ENCODE data around the gene KCNQ5.

KCNQ5 gene

DNA sequence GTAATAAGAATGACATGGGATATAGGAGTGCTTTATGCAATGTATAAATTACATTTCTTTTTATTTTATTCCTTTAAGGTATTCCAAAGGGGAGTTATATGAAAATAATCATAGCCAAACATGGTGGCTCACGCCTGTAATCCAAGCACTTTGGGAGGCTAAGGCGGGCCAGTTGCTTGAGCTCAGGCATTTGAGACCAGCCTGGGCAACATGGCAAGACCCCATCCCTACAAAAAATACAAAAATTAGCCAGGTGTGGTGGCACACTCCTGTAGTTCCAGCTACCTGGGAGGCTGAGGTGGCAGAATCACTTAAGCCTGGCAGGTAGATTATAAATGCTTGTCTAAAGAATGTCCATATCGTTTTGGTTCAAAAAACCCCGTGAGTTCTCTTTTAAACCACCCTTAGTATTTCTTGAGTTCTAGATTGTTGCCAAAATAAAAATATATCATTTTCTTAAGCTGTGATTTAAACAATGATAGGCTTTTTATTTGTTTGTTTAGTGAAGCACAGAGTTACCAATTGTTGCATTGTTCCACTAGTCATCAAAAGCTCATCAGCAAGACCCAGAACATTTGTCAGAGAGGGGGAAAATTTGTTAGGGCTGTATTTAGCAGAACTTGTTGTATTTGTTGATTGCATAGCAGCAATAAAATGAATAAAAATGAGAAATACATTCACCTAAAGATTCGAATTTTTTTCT, 457.2 kb downstream of the KCNQ5 start:
- DNase-seq: no peak

DNA sequence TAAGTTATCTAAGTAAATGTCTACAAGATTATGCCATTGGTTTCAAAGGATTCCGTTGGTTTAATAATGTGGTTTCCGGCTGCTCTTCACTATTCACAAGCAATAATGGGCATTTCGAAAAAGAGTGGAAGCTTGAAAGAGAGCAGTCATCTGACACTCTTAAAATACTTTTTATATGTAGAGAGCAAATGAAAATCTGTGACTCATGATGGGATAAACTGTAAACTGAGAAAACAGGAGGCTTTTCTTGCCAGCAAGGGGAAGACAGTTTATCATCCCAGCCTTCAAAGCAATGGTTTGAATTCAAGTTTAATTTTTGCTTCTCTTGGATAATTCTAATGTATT, 457.7 kb downstream of the KCNQ5 start:
- no peak for DNase-seq

GRCh38 chr6:73079978-73080377, 458.1 kb downstream of the KCNQ5 start:
- no peak for DNase-seq

- DNase-seq: no peak
Observed at GRCh38 chr6:73081955-73082354, 460.1 kb downstream of the KCNQ5 start.

- peak; percentile 35 for DNase-seq
Observed at GRCh38 chr6:73083886-73084285, 462.0 kb downstream of the KCNQ5 start.

- DNase-seq: peak; percentile 40
Observed at GRCh38 chr6:73085443-73085871, 463.6 kb downstream of the KCNQ5 start.

GRCh38 chr6:73086726-73087125, 464.9 kb downstream of the KCNQ5 start:
- DNase-seq: peak; percentile 63

DNA sequence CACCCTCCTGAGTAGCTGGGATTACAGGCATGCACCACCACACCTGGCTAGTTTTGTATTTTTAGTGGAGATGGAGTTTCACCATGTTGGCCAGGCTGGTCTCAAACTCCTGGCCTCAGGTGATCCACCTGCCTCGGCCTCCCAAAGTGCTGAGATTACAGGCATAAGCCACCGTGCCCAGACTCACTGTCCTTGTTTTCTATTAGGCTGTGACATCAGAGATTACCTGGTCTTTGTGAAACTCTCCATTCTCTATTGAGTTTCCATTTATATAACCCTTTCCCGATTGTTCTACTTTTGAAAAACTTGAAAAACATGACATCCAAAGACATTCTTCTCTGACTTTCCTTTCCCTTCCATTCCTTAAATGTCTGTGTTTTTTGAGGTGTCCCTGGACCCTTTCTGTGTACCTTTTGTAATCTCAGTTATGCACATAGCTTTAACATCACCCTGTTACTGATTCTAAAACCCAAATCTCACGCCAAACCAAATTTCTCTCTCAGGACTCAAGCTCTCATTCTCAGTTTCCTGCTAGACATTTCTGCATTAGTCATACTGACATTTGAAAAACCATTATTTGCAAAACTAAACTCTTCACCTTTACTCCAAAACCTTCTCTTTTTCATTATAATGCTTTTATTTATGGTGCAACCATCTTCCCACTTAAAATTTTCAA, 466.4 kb downstream of the KCNQ5 start:
- DNase-seq: no peak

DNA sequence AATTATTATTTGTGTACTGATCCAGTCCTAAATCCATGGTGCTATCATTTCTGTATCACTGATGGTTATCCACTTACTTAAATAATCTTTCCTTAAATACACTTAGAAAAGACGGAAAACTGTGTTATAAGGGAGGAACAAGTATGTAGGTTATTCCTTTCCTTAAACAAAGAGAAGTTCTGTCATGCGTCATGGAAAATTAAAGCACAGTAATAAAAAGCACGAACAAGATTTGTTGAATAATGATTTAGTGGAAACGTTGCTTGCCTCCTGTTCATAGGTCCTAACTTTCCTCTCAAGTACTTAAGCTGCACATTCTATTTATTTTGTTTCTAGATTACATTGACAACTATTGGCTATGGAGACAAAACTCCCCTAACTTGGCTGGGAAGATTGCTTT, 483.1 kb downstream of the KCNQ5 start:
- DNase-seq: no peak

DNA sequence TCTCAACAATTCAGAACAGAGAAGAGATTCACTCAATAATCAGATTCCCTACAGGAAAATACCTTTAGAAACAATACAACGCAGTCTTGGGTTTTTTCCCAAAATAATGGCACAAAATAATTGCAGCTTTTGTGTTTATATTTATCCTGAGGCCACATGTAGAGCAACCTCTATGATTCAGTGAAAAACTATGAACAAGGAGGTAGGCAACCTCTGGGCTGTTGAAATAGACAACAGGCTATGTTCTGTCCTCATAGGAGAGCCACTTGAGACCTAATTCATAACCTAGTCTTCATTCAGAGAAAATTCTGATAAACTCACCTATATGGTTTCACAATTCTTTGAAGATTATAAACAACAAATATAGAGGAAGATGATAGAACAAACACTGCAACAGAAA, 485.2 kb downstream of the KCNQ5 start:
- no peak for DNase-seq

- DNase-seq: peak; percentile 20
Observed at GRCh38 chr6:73108949-73109348, 487.1 kb downstream of the KCNQ5 start.

DNA sequence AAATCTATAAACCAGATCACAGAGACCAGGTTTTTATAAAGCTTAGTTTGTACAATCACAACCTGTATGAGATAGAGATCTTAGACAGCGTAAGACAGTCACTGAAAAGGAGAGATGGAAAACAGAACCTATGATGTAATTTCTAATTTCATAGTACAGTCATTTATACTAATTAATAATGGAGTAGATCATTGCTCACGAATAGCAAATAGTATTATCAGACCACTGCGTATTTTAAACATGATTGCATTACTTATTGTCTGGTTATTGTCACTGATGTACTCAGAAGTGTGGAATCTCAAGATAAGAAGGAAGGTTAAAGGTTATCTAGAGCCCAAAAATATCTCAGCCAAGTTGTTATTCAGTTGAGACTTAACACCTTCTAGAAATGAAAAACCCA, 487.8 kb downstream of the KCNQ5 start:
- no peak for DNase-seq

DNA sequence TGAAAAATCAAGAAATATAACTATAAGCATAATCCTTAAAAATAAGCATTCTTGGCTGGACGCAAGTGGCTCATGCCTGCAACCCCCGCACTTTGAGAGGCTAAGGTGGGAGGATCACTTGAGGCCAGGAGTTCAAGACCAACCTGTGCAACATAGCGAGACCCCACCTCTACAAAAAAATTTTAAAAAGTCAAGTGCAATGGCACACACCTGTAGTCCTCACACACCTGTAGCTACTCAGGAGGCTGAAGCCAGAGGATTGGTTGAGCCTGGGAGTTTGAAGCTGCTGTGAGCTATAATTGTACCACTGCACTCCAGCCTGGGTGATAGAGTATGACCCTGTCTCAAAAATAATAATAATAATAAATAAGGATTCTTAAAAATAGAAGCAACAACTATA, 494.5 kb downstream of the KCNQ5 start:
- DNase-seq: no peak

DNA sequence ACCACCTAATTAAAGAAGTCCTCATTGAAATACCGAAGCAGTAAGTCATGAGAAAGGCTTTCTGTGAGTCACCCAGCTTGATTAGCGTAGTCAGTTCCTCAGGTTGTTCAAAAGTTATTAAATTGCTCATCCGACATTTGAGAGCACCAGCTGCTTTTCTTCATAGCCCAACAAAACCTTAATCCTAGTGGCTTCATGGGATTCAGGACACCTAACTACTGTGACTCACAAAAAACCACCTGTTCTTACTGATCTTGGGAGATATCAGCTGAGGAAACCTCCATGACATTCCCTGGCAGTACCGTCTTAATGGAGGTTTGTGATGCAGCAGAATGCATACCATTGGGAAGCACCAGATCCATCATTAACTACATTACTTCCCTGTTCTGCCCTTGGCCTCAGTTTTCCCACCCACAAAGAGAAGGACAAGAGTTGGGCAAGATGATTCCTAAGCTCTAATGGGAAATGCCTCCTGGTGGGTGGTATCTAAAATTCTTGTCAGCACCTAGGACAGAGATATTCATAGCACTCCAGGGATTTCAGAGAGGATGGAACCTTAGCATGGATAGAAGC, 499.6 kb downstream of the KCNQ5 start:
- no peak for DNase-seq

GRCh38 chr6:73123632-73124329, 501.9 kb downstream of the KCNQ5 start:
- DNase-seq: no peak

DNA sequence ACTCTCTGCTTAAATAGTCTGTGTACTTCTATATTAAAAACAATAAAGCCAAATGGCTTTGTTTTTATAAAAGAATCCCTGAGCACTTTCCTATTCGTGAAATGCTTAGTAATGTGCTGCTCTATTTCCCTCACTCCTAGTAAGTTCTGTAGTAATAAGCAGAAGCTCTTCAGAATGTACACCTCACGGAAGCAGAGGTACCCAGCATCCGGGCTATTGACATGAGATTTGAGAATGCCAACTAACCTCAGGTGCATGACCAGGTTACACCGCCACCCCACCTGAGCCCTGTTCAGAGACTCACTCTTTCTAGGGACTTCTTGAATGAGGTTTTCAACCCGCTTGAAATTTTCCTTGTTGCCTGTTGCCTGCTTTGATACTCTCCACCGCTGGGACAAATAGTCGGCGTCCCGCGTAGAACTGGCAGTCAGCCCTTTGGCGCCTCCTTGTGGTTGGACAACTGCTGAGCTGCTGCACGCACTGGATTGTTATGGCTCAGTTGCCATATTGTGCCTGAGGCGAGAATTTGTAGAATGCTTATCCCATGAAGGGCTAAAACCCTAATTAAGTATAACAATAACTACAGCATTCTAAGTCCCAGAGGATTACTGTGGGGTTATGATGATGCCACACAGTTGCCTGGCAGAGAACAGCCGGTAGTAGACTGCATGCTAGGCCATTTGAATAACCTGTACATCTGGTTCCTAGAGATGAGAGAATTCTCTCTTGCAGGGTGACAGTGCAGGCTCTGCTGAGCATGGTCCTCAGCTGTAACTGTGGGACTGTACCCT, 508.0 kb downstream of the KCNQ5 start:
- peak; percentile 98 for DNase-seq

- peak; percentile 12 for DNase-seq
Observed at GRCh38 chr6:73131706-73132105, 509.8 kb downstream of the KCNQ5 start.

- DNase-seq: peak; percentile 38
Observed at GRCh38 chr6:73134588-73134987, 512.7 kb downstream of the KCNQ5 start.

GRCh38 chr6:73139681-73140383, 518.0 kb downstream of the KCNQ5 start:
- no peak for DNase-seq

DNA sequence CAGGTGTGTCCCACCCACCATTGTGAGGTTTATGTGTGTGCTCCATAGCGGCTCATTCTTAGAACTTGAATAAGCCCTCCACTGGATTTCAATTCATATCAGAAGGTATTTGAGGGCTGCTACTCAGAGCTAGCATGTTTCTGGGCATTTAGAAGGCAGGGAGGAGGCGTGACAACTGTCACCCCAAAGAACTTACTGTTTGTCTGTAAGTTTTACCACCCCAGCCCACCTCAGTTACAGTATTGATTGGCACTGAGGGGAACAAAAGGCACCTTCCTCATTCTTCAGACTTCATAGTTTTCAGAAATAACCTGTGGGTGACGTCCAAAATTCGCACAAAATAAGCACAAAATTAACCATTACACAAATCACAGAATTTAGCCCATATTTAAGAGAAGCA, 521.7 kb downstream of the KCNQ5 start:
- DNase-seq: no peak

DNA sequence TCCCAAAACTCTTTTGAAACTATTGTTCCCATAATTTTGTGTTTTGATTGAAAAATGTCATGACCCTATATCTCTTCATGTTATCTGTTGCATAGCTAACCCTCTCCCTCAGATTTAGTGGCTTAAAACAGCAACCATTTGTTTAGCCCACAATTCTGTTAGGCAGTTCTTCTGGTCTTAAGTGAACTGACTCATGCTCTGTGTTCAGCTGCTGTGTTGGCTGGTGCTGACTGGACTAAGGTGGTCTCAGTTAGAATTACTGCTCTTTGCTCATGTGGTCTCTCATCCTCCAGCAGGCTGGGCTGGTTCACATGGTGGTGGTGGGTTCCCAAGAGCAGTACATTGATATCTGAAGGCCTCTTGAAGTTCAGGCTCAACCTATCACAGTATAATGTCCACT, 522.7 kb downstream of the KCNQ5 start:
- DNase-seq: no peak

GRCh38 chr6:73145690-73146089, 523.8 kb downstream of the KCNQ5 start:
- DNase-seq: no peak
